HG03280 (cell line): Measurements from ENCODE around the gene BRICD5.

ENCODE experiments used
- ATAC-seq: cut with Tn5 transposase; IDR thresholded peaks from one replicate; pipeline ENCODE4 v1.9.1; 2021; ENCODE audit warnings: mild to moderate bottlenecking, moderate library complexity; ENCODE audit not compliant: unreplicated experiment

Gene BRICD5

DNA sequence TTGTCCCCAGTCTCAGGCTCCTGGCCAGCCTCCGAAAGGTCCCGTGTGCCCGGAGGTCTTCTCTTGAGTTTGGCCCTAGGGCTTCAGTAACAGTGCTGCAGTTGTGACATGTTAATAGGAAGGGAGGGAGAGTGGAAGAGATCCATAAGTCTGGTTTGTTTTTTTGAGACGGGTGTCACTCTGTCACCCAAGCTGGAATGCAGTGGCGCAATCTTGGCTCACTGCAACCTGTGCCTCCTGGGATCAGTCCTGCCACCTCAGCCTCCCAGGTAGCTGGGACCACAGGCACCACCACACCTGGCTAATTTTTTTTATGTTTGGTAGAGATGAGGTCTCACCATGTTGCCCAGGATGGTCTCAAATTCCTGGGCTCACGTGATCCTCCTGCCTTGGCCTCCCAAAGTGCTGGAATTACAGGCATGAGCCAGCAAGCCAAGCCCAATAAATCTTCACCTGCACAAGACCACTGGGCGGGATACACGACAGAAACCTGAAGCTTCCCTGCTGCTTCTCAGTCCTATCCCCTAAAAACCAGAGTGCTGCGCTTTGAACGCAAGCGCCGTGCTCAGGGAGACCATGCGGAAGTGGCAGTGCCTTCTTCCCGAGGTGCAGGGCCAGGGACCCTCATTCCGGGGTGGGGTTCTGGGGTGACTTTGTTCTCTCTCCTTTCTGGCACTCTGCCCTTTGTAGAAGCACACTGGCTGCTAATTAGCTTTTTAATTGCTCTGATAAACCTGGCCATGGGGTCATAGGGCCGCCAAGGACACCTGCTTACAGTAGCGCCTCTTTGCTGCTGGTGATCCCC, 44.2 kb downstream of the BRICD5 start:
- no peak for ATAC-seq

DNA sequence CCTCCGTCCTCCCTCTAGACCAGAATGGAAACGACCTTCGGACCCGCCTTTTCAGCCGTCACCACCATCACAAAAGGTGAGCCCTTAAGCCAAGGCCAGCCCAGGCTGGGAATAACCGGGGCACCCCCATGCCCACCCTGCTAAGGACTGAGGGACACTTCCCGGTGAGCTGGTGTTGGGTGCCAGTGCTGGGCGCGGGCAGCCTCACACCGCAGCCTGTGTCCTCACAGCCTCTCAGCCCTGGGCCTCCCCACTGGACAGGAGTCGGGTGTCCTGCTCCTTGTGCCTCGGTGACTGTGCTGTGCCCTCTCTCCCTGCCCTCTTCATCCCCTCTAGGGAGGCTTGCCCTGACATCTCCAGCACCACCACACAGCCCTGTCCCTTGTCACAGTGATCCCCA, 44.8 kb downstream of the BRICD5 start:
- ATAC-seq, result no peak

- ATAC-seq, result no peak
These were observed 47.3 kb downstream of the BRICD5 start for GRCh38 chr16:2163211-2163881.

GRCh38 chr16:2162676-2163118, 48.0 kb downstream of the BRICD5 start:
- ATAC-seq, result no peak

DNA sequence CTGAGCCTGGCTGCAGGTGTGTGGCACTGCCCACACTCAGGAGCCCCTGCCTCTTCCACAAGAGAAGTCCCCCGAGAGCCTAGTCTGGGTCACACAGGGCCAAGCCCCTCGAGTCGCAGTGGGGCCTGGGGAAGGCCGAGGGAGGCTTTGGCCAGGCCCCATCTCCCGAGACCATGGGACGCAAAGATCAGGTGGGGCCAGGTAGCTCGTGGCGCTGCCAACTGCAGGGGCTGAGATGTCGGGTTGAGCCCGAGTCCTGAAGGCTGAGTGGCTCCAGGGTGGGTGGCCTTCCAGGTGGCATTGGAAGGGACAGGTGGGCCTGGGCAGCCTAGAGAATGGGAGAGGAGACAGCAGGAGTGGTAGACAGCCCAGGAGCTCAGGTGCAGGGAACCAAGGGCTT, 48.8 kb downstream of the BRICD5 start:
- no peak for ATAC-seq

- no peak for ATAC-seq
These were observed 49.6 kb downstream of the BRICD5 start for GRCh38 chr16:2160915-2161551.
